Prostate gland (tissue), 2 donors: ENCODE results near the gene DHX16. TPM values are rescaled to one million over a fixed set of nuclear protein-coding genes. Genes with fewer than 3 reads are reported as not detected.

Experiments used
- DNase-seq: peaks from one replicate; pipeline ENCODE4 v3.0.0-alpha.2; 2019; ENCODE audit warnings: low spot score
- H3K27ac ChIP-seq, 2 donors: fragments of 200-600 bp; sonication (generic); 2 replicates each; pipeline ENCODE4 v1.5.1; 2017 to 2019
- H3K27me3 ChIP-seq: fragments of 200-600 bp; sonication (generic); replicated peaks from 2 replicates; pipeline ENCODE4 v1.5.1; 2019; ENCODE audit not compliant: insufficient read depth
- H3K36me3 ChIP-seq, 2 donors: fragments of 200-600 bp; sonication (generic); 1 replicate in 1 of 2; 2 replicates in 1 of 2; pipeline versions ENCODE4 v1.5.1 to v1.8.1; 2017 to 2019
- H3K4me1 ChIP-seq: fragments of 200-600 bp; sonication (generic); replicated peaks from 2 replicates; pipeline ENCODE4 v1.5.1; 2019
- H3K4me3 ChIP-seq, 2 donors: fragments of 200-600 bp; sonication (generic); 2 replicates each; pipeline ENCODE4 v1.5.1; 2017 to 2019
- H3K9me3 ChIP-seq: fragments of 200-600 bp; sonication (generic); 2 replicates; pipeline ENCODE4 v1.5.1; 2017
- CTCF ChIP-seq, 4 experiments: fragments of 200-600 bp in 2 of 4; fragments of 450-650 bp in 2 of 4; sonication (generic) in 2 of 4; IDR thresholded peaks; 1 replicate in 3 of 4; 2 replicates in 1 of 4; pipeline ENCODE4 v1.5.1; 2016 to 2019; ENCODE audit warnings: antibody characterized with exemption in 4 of 4, mild to moderate bottlenecking in 2 of 4, moderate library complexity in 2 of 4
- POLR2A ChIP-seq: fragments of 450-650 bp; IDR thresholded peaks from one replicate; pipeline ENCODE4 v1.6.1; 2016; ENCODE audit warnings: antibody characterized with exemption, mild to moderate bottlenecking
- POLR2AphosphoS5 ChIP-seq: sonication (generic); formaldehyde crosslinking; IDR thresholded peaks from one replicate; pipeline ENCODE4 v1.6.1; 2017; ENCODE audit warnings: antibody characterized with exemption
- WGBS: methylation state at CpG from one replicate; pipeline ENCODE4 v1.1.5; 2018; 5-methylcytosine and 5-hydroxymethylcytosine counted together
- intact Hi-C: fragments of 100-400 bp; cut with DNase I; formaldehyde crosslinking; loops from one replicate; pipeline ENCODE4 v1.14.2; 2022
- total RNA-seq, 2 donors: library from RNA; depleted of rRNA; stranded (reverse); fragments of >200 nt; gene quantifications; one replicate each; pipeline ENCODE4 v1.1.0, GENCODE V29; 2016

Gene DHX16
- total RNA-seq, 2 donors from 2014 or later, result 26.4 to 41.0 TPM

- H3K4me3 ChIP-seq, result peak overlapping the region; percentile 58 to 74
- 3% methylated on average over 8 of the region's 8 CpGs for WGBS
- intact Hi-C loops, result no loop called here
- TF ChIP-seq POLR2AphosphoS5 (no peak), POLR2A (no peak), CTCF (IDR thresholded peaks at IDR 0.05) (peak in 1 of 4 experiments; percentile 4)
- no peak for DNase-seq
- H3K27me3 ChIP-seq, result no peaks in the 10 kb centered on the region
- H3K4me1 ChIP-seq, result peaks cover 3% of the 10 kb centered on the region
- peaks cover 0 to 4% of the 10 kb centered on the region in 2 donors for H3K36me3 ChIP-seq
- peak overlapping the region; percentile 84 to 90 for H3K27ac ChIP-seq
- H3K9me3 ChIP-seq, result no peaks in the 10 kb centered on the region
Measured at GRCh38 chr6:30716879-30717128, 44.0 kb upstream of the DHX16 start.

- H3K4me1 ChIP-seq, result peaks cover 3% of the 10 kb centered on the region
- no peaks in the 10 kb centered on the region for H3K27me3 ChIP-seq
- no peak overlapping the region for H3K27ac ChIP-seq
- no peak for TF ChIP-seq POLR2A
- intact Hi-C loops, result no loop called here
- no peaks in the 10 kb centered on the region for H3K9me3 ChIP-seq
- peaks cover 0 to 4% of the 10 kb centered on the region in 2 donors for H3K36me3 ChIP-seq
- no peak overlapping the region for H3K4me3 ChIP-seq
- WGBS, result 95% methylated on average over 1 of the region's 1 CpG
- DNase-seq, result no peak
Measured at GRCh38 chr6:30714263-30714662, 41.5 kb upstream of the DHX16 start.

- H3K27me3 ChIP-seq, result no peaks in the 10 kb centered on the region
- intact Hi-C loops, result no loop called here
- 56% methylated on average over 7 of the region's 7 CpGs for WGBS
- no peak overlapping the region for H3K4me3 ChIP-seq
- no peak overlapping the region for H3K27ac ChIP-seq
- H3K9me3 ChIP-seq, result no peaks in the 10 kb centered on the region
- no peak for TF ChIP-seq POLR2A
- TF ChIP-seq POLR2AphosphoS5, result no peak
- no peak for TF ChIP-seq CTCF (IDR thresholded peaks at IDR 0.05)
- no peak for DNase-seq
- peaks cover 0 to 4% of the 10 kb centered on the region in 2 donors for H3K36me3 ChIP-seq
- peaks cover 3% of the 10 kb centered on the region for H3K4me1 ChIP-seq
Measured at GRCh38 chr6:30712441-30712945, 39.7 kb upstream of the DHX16 start.

- Histone ChIP-seq H3K9me3 (no peaks in the 10 kb centered on the region), H3K36me3 (peaks cover 0 to 4% of the 10 kb centered on the region in 2 donors), H3K27ac (no peak overlapping the region), H3K4me3 (no peak overlapping the region), H3K4me1 (peaks cover 3% of the 10 kb centered on the region), H3K27me3 (no peaks in the 10 kb centered on the region)
- WGBS, result 100% methylated on average over 1 of the region's 1 CpG
- TF ChIP-seq POLR2A, result no peak
- TF ChIP-seq POLR2AphosphoS5, result no peak
- TF ChIP-seq CTCF (IDR thresholded peaks at IDR 0.05), result no peak
- DNase-seq, result no peak
- intact Hi-C loops, result no loop called here
Measured at GRCh38 chr6:30711758-30712380, 39.1 kb upstream of the DHX16 start.

- Histone ChIP-seq H3K27me3 (no peaks in the 10 kb centered on the region), H3K4me3 (no peak overlapping the region), H3K27ac (no peak overlapping the region), H3K36me3 (peaks cover 0 to 4% of the 10 kb centered on the region in 2 donors), H3K4me1 (no peaks in the 10 kb centered on the region), H3K9me3 (no peaks in the 10 kb centered on the region)
- WGBS, result 97% methylated on average over 2 of the region's 2 CpGs
- no peak for DNase-seq
- no peak for TF ChIP-seq CTCF (IDR thresholded peaks at IDR 0.05)
- TF ChIP-seq POLR2AphosphoS5, result no peak
- no peak for TF ChIP-seq POLR2A
- intact Hi-C loops, result no loop called here
Measured at GRCh38 chr6:30709101-30709868, 36.5 kb upstream of the DHX16 start.
